ENCODE data around the gene HUS1. TPM values are rescaled to one million over a fixed set of nuclear protein-coding genes. Genes with fewer than 3 reads are reported as not detected.
"Not testable (repeated sequence)": the region's sequence is repeated elsewhere in the genome, so short reads cannot be mapped to it uniquely, and the experiment has no call there.

HUS1 gene
- total and polyA plus RNA-seq, 9 donors: 10.0 to 27.2 (median 20.7) TPM

DNA sequence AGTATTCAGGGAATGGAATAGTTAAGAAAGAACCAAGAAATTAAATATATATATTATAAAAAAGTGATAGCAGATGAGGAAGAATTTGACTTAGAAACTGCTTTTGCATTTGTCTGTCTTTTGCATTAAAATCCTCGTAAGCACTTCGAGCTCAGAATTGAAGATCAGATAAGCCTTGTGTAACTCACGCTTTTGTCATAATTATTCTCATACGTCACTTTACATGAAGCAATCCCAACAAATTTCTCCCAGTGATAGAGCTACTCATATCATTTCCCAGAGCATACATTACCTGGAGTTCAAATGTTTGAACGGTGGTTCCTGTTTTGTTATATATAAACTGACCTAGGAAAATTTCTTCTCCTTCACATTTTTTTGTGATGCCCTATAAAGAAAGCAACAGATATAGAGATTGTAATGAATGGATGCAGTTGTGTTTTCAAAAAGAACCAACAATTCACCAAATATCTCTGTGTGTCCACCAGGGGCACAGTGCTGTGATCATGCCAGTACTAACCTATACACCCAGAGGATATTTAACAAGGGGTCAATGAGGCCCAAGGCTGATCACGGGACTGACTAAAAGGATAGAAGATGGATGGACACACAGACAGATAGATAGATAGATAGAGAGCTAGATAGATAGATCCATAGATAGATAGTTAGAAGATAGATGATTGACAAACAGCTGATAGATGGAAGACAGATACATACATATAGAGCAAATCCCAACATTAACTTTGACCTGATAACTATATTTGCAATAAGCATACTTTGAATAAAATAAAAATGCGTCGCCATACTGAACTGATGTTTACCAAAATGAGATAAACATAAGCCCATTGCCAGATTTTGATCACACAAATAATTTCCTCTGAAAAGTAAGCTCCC, 9.3 kb upstream of the HUS1 start:
- H3K4me3 ChIP-seq: no peak overlapping the region
- no peak overlapping the region for H3K27ac ChIP-seq
- TF ChIP-seq EP300 (IDR thresholded peaks at IDR 0.05) (no peak), POLR2A (IDR thresholded peaks at IDR 0.05) (no peak)
- TF ChIP-seq, protein P1, sequence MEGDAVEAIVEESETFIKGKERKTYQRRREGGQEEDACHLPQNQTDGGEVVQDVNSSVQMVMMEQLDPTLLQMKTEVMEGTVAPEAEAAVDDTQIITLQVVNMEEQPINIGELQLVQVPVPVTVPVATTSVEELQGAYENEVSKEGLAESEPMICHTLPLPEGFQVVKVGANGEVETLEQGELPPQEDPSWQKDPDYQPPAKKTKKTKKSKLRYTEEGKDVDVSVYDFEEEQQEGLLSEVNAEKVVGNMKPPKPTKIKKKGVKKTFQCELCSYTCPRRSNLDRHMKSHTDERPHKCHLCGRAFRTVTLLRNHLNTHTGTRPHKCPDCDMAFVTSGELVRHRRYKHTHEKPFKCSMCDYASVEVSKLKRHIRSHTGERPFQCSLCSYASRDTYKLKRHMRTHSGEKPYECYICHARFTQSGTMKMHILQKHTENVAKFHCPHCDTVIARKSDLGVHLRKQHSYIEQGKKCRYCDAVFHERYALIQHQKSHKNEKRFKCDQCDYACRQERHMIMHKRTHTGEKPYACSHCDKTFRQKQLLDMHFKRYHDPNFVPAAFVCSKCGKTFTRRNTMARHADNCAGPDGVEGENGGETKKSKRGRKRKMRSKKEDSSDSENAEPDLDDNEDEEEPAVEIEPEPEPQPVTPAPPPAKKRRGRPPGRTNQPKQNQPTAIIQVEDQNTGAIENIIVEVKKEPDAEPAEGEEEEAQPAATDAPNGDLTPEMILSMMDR (IDR thresholded peaks at IDR 0.05): no peak
- no peaks in the 10 kb centered on the region for H3K36me3 ChIP-seq
- DNase-seq: no peak
- no peaks in the 10 kb centered on the region for H3K27me3 ChIP-seq
- H3K9me3 ChIP-seq: no peaks in the 10 kb centered on the region
- WGBS, 3 donors: 80 to 85% (median 82%) methylated on average over 8 of the region's 8 CpGs
- no peaks in the 10 kb centered on the region for H3K4me1 ChIP-seq (ENCODE audit: insufficient read depth)
- intact Hi-C loops (cut with DNase I): no loop called here

- WGBS, 3 donors: 22 to 33% (median 32%) methylated on average over 2 of the region's 2 CpGs
- Histone ChIP-seq H3K4me1 (ENCODE audit: insufficient read depth) (peaks cover 2% of the 10 kb centered on the region), H3K4me3 (no peak overlapping the region), H3K27ac (no peak overlapping the region), H3K9me3 (no peaks in the 10 kb centered on the region), H3K36me3 (no peaks in the 10 kb centered on the region), H3K27me3 (no peaks in the 10 kb centered on the region)
- no peak for TF ChIP-seq EP300 (IDR thresholded peaks at IDR 0.05)
- no peak for TF ChIP-seq POLR2A (IDR thresholded peaks at IDR 0.05)
- TF ChIP-seq, protein P1 (IDR thresholded peaks at IDR 0.05): no peak
- DNase-seq: no peak
- intact Hi-C loops (cut with DNase I): no loop called here
Observed at GRCh38 chr7:47982610-47983009, 3.2 kb upstream of the HUS1 start.

DNA sequence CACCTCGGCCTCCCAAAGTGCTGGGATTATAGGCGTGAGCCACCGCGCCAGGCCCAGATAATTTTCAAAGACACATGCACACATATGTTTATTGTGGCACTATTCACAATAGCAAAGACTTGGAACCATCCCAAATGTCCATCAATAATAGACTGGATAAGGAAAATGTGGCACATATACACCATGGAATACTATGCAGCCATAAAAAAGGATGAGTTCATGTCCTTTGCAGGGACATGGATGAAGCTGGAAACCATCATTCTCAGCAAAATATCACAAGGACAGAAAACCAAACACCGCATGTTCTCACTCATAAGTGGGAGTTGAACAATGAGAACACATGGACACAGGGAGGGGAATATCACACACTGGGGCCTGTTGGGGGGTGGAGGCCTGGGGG, 1.2 kb upstream of the HUS1 start:
- intact Hi-C loops (cut with DNase I); H3K9me3 ChIP-seq: not testable (repeated sequence)
- 90 to 94% (median 93%) methylated on average over 4 to 5 of the region's 5 CpGs for WGBS, 3 donors

DNA sequence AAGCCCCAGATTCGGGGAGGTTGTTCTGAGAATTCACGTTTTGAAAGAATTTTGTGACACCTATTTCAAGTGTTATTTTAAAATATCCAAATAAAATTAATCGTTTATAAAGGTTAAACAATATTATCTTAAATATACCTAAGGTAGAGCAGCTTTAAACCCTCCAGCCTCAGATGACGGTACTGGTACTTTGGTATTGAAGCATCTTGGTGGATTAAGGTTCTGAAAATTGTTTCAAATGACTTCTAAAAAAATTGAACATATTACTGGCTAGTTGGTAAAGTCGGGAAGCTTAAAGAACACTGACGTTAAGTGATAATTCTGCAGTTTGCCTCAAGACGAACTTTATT, 392 bp upstream of the HUS1 start:
- Histone ChIP-seq H3K4me3 (peak overlapping the region; percentile 73), H3K4me1 (ENCODE audit: insufficient read depth) (peaks cover 4% of the 10 kb centered on the region), H3K36me3 (no peaks in the 10 kb centered on the region), H3K27me3 (no peaks in the 10 kb centered on the region), H3K9me3 (no peaks in the 10 kb centered on the region), H3K27ac (peak overlapping the region; percentile 18 to 75)
- TF ChIP-seq POLR2A (IDR thresholded peaks at IDR 0.05) (no peak), EP300 (IDR thresholded peaks at IDR 0.05) (no peak)
- TF ChIP-seq, protein P1 (IDR thresholded peaks at IDR 0.05): no peak
- DNase-seq: no peak
- WGBS, 3 donors: 5 to 9% (median 8%) methylated on average over 7 of the region's 7 CpGs
- intact Hi-C loops (cut with DNase I): no loop called here

More for the DNA sequence above, 1.2 kb upstream of the HUS1 start:
- H3K36me3 ChIP-seq; H3K4me3 ChIP-seq; H3K27ac ChIP-seq; H3K4me1 ChIP-seq (ENCODE audit: insufficient read depth); DNase-seq; H3K27me3 ChIP-seq: not testable (repeated sequence)

- Histone ChIP-seq H3K4me1 (ENCODE audit: insufficient read depth) (peaks cover 4% of the 10 kb centered on the region), H3K4me3 (peak overlapping the region; percentile 73), H3K36me3 (no peaks in the 10 kb centered on the region), H3K9me3 (no peaks in the 10 kb centered on the region), H3K27me3 (no peaks in the 10 kb centered on the region), H3K27ac (peak overlapping the region in 1 of 2 donors; percentile 75)
- intact Hi-C loops (cut with DNase I): no loop called here
- WGBS, 3 donors: 3 to 6% (median 4%) methylated on average over 4 of the region's 4 CpGs
- DNase-seq: no peak
- TF ChIP-seq POLR2A (IDR thresholded peaks at IDR 0.05): no peak
- TF ChIP-seq EP300 (IDR thresholded peaks at IDR 0.05): no peak
- TF ChIP-seq, protein P1 (IDR thresholded peaks at IDR 0.05): no peak
Observed at GRCh38 chr7:47978790-47979144, 648 bp downstream of the HUS1 start.
